Activated gamma-delta T cell treated with Interleukin-2 at 50 U/mL for 16 hours (primary cell): Measurements from ENCODE around the gene VDAC2.

Experiments used
- DNase-seq: peaks from one replicate; pipeline ENCODE4 v3.0.0-alpha.2; 2020

Gene VDAC2

DNA sequence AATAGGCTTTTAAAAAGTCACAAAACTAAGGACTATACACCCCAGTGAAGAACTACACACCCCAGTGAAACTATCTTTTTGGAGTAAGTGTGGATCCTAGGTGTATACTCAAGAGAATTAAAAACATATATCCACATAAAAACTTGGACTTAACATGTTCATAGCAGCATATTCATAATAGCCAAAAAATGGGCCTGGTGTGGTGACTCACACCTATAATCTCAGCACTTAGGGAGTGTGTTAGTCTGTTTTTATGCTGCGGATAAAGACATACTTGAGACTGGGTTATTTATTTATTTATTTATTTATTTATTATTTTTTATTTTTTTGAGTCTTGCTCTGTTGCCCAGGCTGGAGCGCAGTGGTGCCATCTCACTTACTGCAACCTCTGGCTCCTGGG is 44.1 kb downstream of the VDAC2 start:
- DNase-seq: no peak

DNA sequence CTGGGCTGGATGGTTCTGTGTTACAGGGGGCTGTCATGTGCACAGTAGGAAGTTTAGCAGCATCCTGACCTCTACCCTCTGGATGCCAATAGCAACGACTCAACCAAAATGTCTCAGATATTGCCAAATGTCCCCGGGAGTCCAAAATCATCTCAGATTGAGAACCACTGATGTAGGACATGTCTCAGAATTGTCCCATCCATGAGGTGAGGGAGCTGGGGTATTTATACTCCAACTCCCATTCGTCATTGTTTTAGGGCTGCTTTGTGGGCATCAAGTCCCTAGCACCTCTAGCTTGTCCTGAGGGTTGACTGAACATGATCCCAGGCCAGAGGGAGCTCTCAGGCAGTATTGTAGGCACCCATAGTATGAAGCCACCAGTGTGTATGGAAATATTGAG is 50.4 kb downstream of the VDAC2 start:
- no peak for DNase-seq

DNA sequence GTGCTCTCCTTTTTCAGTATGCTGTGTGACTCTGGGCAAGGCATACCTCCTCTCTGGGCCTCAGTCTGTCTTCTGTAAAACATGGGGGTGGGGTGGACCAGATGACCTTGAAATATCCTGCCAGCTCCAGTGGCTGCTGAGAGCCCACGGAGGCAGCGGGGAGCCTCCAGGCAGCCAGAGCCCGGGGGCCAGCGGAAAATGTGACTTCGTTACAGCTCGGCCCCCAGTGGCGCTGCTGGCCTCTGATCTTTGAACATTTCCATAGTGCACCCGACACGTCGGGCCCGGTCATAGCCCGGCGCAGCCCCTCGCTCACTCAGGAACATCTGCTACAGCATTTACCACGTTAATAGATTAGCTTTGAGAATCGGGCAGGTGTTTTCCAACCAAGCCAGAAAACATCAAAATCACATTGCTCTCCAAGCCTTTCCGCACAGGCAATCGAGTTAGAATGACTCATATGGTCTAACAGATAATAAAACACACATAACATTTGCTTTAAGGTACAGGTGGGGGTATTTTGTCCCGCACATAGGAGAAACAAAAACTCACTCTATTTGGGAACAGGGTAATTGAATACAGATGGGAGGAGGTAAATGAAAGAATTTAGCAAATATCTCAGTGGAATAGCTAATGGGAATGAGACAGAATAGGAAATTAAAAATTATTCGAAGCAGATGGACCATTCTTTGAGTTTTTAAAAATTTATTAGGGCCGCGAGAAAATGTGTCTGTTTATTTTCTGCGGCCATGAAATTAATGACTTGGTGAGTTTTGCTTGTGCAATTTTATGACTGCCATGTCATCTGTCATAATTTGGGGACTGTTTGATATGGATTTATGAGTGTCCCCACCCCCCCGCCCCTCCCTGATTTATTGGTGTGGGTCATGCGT is 51.5 kb downstream of the VDAC2 start:
- no peak for DNase-seq

DNA sequence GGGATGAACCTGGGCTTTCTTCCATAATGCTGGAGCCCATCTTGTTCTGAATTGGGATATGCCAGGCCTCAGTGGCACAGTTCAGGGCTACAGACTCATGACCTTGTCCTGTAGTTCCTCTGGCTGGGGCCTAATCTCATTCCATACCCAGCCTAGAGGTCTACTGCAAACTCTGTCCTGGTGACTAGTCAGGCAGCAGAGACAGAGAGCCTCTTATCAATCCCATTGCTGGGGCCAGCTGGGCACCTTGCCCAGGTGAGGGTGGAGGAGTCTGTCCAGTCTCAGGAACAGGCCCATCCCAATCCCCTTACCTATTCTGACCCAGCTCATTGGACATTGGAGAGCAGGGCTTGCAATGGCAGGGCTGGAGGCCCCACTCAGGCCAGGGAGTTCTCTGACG is 53.2 kb downstream of the VDAC2 start:
- DNase-seq: no peak

DNA sequence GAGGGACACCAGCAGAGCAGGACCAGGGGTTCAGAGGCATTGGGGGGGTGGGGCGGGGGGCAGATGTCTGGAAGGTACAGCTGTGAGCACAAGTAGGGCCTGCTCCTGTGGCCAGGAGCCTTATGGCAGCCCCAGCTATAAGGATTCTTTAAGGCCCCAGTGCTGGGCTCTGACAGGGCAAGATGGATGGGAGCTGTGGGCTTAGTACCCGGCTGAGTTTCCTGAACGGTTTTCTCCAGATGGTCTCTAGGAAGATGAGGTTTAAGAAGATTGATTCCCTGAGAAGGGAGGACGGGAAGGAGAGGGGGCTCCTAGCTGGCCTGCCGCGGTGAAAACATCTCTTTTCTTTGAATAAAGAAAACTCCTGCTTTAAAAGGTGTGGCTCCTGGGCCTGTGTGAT is 55.3 kb downstream of the VDAC2 start:
- no peak for DNase-seq

DNA sequence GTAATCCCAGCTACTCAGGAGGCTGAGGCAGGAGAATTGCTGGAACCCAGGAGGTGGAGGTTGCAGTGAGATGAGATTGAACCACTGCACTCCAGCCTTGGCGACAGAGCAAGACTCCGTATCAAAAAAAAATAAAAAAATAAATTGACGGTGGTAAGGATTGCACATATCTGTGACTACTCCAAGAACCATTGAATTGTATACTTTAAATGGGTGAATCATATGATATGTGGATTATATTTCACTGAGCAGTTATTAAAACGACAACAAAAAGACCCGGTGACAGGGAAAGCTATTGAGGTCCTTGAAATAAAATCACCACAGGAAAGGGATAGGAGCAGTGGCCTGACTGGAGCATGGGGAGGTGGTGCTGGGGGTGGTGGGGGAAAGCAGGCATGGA is 56.3 kb downstream of the VDAC2 start:
- no peak for DNase-seq

DNA sequence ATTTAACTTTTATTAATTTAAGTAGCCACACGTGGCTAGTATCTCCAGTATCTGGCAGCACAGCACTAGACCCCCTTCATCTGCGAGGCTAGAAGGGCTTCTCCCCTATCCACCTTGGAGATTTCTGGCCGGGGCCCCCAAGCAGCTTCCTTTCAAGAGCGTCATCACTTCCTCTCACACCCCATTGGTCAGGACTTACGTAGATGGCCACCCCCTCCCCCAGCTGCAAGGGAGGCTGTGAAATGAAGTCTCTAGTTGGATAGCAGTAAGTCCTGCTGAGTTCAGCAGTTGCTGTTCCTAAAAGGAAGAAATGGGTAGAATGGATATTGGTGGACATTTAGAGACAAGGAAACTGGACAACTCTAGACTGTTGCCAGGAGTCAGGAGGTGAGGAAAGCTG is 59.0 kb downstream of the VDAC2 start:
- no peak for DNase-seq

DNA sequence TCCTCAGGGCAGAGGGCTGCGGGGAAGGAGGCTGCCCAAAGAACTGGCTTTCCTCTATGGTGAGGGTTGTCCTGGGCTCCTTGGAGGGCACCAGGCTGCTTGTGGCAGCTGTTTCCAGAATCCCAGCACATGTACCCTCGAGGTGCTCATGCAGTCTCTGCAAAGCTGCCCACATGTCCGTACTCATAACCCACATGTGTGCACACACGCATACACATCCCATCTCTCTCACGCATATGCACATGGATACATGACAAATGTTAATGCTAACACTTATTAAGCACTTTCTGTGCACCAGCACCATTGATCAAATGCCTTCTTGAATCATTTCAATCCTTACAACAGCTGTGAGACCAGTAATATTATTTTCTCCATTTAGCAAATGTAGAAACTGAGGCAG is 61.5 kb downstream of the VDAC2 start:
- DNase-seq: no peak

DNA sequence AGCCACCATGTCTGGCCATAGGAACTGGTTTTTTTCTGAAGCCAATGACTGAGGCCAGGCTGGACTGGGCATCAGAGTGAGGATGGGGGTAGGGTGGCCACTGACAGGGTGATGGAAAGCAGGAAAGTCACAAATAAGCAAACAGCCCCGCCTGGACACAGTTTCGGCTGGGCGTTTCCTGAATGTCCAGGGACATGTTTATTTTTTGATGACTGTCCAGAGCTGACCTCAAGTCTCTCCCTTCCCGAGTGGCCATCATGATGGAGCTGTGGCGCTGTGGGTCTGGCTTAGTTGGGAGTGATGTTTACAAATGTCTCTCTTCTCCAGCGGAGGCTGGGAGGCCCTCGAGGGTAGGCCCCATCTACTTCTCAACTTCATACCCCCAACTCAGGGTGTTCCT is 62.3 kb downstream of the VDAC2 start:
- no peak for DNase-seq

DNA sequence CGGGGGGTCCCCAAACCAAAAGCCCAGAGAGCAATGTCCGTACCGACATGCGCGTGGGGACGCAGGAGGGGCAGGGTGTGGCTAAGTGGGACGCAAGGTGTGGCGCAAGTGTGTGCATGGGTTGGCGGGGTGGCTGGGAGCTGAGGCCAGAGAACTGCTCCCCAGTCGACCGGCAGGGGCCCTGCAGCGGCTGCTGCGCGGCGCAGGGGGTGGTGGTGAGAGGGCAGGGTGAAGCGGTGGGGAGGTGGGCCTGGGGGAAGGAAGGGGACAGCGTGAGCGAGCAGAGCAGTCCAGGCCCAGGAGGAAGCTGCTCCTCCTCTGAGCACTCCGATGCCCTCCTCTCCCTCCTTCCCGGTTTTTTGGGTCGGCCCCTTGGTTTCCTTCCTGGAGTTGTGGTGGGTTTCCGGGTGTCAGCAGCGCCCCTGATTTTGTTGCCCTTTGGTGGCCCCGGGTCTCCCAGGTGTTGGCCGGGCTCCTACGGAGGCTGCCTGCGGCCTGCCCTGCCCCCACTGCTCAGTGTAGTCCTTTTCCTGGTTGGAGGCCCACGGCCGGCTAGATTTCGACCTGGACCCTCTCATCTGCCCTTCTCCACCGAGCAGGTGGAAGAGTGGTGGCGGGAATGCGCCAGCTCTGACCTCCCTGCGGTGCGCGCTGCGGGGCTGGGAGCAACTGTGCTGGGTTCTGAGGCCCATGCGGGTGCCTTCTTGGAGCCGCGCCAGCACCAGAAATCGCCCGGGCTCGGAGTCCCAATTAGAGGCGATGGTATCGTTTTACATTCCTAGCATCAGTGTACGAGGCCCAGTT is 65.7 kb downstream of the VDAC2 start:
- DNase-seq: no peak

DNA sequence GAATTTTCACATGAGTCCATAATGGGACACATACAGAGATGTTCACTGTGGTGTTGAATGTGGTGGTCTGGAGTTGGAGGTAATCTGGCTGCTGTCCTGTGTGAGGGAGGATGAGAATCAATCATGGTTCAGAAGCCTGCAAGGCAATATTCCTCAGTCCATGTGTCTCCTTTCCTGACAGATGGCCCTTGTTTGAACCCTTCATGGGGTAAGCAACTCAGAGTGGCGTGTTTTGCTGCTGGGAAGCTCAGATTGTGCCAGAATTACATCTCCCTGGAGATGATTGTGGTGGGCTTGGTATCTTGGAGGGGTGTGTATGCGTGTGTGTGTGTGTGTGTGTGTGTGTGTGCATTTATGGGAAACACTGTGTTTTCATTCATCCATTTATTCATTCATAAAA is 69.6 kb downstream of the VDAC2 start:
- no peak for DNase-seq
